ENCODE measurements around the gene BAIAP2L1. TPM values are rescaled to one million over a fixed set of nuclear protein-coding genes. Genes with fewer than 3 reads are reported as not detected.

The BAIAP2L1 gene
- polyA plus RNA-seq, 1 donor (not counting 4 experiments of a cell fraction or from before 2014, with no cell fraction given): 41.7 TPM

GRCh38 chr7:98287486-98287959, 113.4 kb downstream of the BAIAP2L1 start:
- Histone ChIP-seq H4K20me1 (ENCODE audit: control insufficient read depth, extremely low read depth, insufficient read depth, low read length) (peaks cover 16% of the 10 kb centered on the region), H3K27ac (ENCODE audit: control insufficient read depth, insufficient read depth, low read length) (peak overlapping the region; percentile 78), H3K4me2 (ENCODE audit: control insufficient read depth, extremely low read depth, insufficient read depth, low read depth, low read length) (peak overlapping the region; percentile 96), H3K79me2 (ENCODE audit: control insufficient read depth, insufficient read depth, low read length) (peaks cover 63% of the 10 kb centered on the region), H3K36me3 (ENCODE audit: control insufficient read depth in 2 of 2, extremely low read depth in 1 of 2, insufficient read depth in 2 of 2, low read length in 2 of 2) (peaks cover 22 to 33% of the 10 kb centered on the region in 2 experiments), H3K9me1 (ENCODE audit: control insufficient read depth, extremely low read depth, insufficient read depth, low read length) (peaks cover 4% of the 10 kb centered on the region), H3K4me3 (ENCODE audit: control insufficient read depth in 2 of 3, extremely low read depth in 1 of 3, insufficient read depth in 2 of 3, low read depth in 1 of 3, low read length in 3 of 3) (peak overlapping the region in 1 of 3 experiments; percentile 3), H2AFZ (ENCODE audit: control insufficient read depth, low read length) (no peak overlapping the region), H3K27me3 (ENCODE audit: control insufficient read depth, extremely low read depth, insufficient read depth, low read length) (no peaks in the 10 kb centered on the region), H3K9ac (ENCODE audit: control insufficient read depth, extremely low read depth, insufficient read depth, low read length) (no peak overlapping the region), H3K9me3 (ENCODE audit: control insufficient read depth, low read depth, low read length) (no peaks in the 10 kb centered on the region), H3K4me1 (ENCODE audit: control insufficient read depth, extremely low read depth, insufficient read depth, low read length) (peaks cover 52% of the 10 kb centered on the region)
- FAIRE-seq (peak; percentile 67), DNase-seq (ENCODE audit: low read depth, low spot score) (peak; percentile 56)
- TF ChIP-seq CTCF (optimal IDR thresholded peaks at IDR 0.05 in 1 of 3, IDR thresholded peaks at IDR 0.05 in 1 of 3, conservative IDR thresholded peaks at IDR 0.05 in 1 of 3; ENCODE audit: extremely low read depth in 1 of 3, insufficient read depth in 2 of 3, low read length in 3 of 3) (no peak), EZH2 (IDR thresholded peaks at IDR 0.05; ENCODE audit: low read length) (no peak)
- dilution Hi-C loops (cut with MboI; ENCODE audit: extremely low pct_ligation_motif_present, low sequenced_read_pairs): no loop called here

DNA sequence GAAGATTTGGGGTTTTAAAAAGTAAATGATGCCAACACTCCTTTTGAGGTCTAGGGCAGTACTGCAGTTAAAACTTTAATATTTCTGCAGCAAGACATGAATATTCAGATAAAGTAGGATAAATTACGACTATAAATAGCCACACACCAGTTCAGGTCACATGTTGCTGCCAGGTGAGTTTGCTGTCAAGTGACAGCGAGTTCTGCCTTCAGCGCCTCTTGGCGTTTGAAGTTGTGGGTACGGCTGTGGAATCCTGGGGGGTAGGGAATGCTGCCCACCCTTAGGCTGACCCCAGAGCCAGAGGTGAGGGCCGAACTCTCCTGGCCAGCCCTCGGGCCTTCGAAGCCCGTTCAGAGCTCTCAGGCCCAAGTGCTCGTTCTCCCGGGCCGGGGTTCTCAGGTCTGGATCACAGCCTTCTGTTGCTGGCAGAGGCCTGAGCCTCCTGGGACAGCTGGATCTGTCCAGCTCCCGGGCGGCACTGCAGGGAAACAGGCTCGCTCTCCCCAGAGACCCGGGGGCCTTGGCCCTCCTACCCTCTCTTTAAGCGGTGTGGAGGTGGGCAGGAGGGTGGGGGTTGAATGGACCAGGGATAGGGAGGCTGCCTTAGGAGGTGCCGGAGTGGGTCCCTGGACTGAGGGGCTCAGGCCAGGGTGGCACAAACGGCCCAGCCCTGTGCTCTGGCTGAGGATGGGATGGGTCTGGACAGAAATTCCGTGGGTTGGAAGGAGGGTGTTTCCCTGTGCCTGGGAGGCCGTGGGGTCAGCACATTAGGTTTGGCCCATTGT, 114.0 kb downstream of the BAIAP2L1 start:
- TF ChIP-seq EZH2 (IDR thresholded peaks at IDR 0.05; ENCODE audit: low read length) (no peak), CTCF (optimal IDR thresholded peaks at IDR 0.05 in 1 of 3, IDR thresholded peaks at IDR 0.05 in 1 of 3, conservative IDR thresholded peaks at IDR 0.05 in 1 of 3; ENCODE audit: extremely low read depth in 1 of 3, insufficient read depth in 2 of 3, low read length in 3 of 3) (no peak)
- FAIRE-seq (no peak), DNase-seq (ENCODE audit: low read depth, low spot score) (no peak)
- H3K9me3 ChIP-seq (ENCODE audit: control insufficient read depth, low read depth, low read length): no peaks in the 10 kb centered on the region
- H3K36me3 ChIP-seq (ENCODE audit: control insufficient read depth in 2 of 2, extremely low read depth in 1 of 2, insufficient read depth in 2 of 2, low read length in 2 of 2): peaks cover 21 to 27% of the 10 kb centered on the region in 2 experiments
- peak overlapping the region; percentile 96 for H3K4me2 ChIP-seq (ENCODE audit: control insufficient read depth, extremely low read depth, insufficient read depth, low read depth, low read length)
- H3K9me1 ChIP-seq (ENCODE audit: control insufficient read depth, extremely low read depth, insufficient read depth, low read length): peaks cover 4% of the 10 kb centered on the region
- dilution Hi-C loops (cut with MboI; ENCODE audit: extremely low pct_ligation_motif_present, low sequenced_read_pairs): no loop called here
- peak overlapping the region; percentile 78 for H3K9ac ChIP-seq (ENCODE audit: control insufficient read depth, extremely low read depth, insufficient read depth, low read length)
- no peak overlapping the region for H2AFZ ChIP-seq (ENCODE audit: control insufficient read depth, low read length)
- H3K27me3 ChIP-seq (ENCODE audit: control insufficient read depth, extremely low read depth, insufficient read depth, low read length): no peaks in the 10 kb centered on the region
- peak overlapping the region; percentile 6 to 89 (median 15) for H3K4me3 ChIP-seq (ENCODE audit: control insufficient read depth in 2 of 3, extremely low read depth in 1 of 3, insufficient read depth in 2 of 3, low read depth in 1 of 3, low read length in 3 of 3)
- H3K4me1 ChIP-seq (ENCODE audit: control insufficient read depth, extremely low read depth, insufficient read depth, low read length): peaks cover 52% of the 10 kb centered on the region
- peaks cover 67% of the 10 kb centered on the region for H3K79me2 ChIP-seq (ENCODE audit: control insufficient read depth, insufficient read depth, low read length)
- H3K27ac ChIP-seq (ENCODE audit: control insufficient read depth, insufficient read depth, low read length): peak overlapping the region; percentile 78
- H4K20me1 ChIP-seq (ENCODE audit: control insufficient read depth, extremely low read depth, insufficient read depth, low read length): peaks cover 14% of the 10 kb centered on the region

Data from keratinocyte (primary cell).